Sciatic nerve (tissue), 2 donors: ENCODE data around the gene SVIL. TPM values are rescaled to one million over a fixed set of nuclear protein-coding genes. Genes with fewer than 3 reads are reported as not detected.
"Not testable (repeated sequence)": the region's sequence is repeated elsewhere in the genome, so short reads cannot be mapped to it uniquely, and the experiment has no call there.

Source experiments
- ATAC-seq: fragments of 200-7000 bp; cut with Tn5 transposase; one replicate; pipeline ENCODE4 v1.9.1; 2020; ENCODE audit warnings: mild to moderate bottlenecking, moderate library complexity
- DNase-seq: peaks from one replicate; pipeline ENCODE4 v3.0.0-alpha.2; 2020; ENCODE audit warnings: low spot score
- intact Hi-C: fragments of 100-400 bp; cut with DNase I; formaldehyde crosslinking; loops from one replicate; pipeline ENCODE4 v1.14.2; 2022
- total RNA-seq: library from RNA; stranded (reverse); fragmentation: NEBNext Ultra II Directional; extraction: Animal tissue kit (Norgen Biotek cat#: 25700); gene quantifications from one replicate; pipeline ENCODE4 v1.2.1, GENCODE V29; 2021
- donor health status: DM: no; HTN: no; CAD: no.
- donor health status: DM: no; HTN: no; CAD: no.

SVIL gene
- total RNA-seq, 1 donor from 2014 or later = 34.5 TPM

DNA sequence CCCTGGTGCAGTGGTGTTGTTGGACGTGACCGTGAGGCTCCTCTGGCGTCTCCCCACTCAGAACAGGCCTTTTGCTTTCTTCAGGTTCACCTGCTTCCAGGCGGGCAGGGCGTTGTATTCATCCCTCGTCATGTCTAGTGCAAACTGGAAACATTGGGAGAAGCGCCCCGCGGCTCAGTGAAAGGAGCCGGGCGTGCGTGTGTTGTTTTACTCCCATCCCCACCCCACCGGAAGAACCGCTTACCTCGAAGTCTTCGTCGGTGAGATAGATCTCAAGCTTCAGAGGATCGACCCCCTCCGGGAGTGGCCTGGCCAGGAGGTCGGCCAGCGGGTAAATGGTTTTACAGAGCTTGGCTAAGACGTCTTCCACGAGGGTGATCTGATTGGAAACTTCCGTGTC lies 176.6 kb downstream of the SVIL start:
- intact Hi-C loops, DNase-seq: not testable (repeated sequence)

DNA sequence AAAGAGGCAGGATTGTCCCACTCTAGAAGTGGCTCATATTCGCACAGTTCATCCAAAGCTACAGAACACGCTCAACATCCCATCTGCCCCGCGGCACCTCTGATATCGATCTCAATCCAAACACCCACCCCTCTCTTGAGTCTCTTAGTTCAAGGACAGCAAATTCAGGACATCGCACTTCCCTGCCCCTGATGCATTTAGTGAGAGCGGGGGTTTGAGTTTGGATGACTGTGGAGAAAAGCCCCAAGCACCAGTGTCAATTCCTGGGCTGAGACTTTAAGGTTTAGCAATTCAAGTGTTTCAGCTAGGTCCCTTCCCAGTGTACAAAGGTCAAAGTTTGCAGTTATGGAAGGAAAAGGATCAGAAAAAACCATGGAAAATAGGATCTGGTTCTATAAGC lies 179.7 kb downstream of the SVIL start:
- ATAC-seq (no peak), DNase-seq (no peak)
- intact Hi-C loops = no loop called here

More for the DNA sequence above, 176.6 kb downstream of the SVIL start:
- not testable (repeated sequence) for ATAC-seq

DNA sequence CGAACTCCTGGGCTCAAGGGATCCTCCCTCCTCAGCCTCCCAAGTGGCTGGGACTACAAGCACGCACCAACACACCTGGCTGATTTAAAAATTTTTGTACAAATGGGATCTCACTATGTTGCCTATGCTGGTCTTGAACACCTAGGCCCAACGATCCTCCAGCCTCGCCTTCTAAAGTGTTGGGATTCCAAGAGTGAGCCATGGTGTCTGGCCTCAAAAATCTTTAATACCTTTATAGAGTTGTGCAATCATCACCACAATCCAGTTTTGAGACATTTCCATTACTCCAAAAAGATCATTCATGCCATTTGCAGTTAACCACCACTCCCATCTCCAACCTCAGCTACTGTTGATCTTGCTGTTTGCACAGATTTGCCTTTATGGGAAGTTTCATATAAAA lies 180.5 kb downstream of the SVIL start:
- no peak for ATAC-seq
- intact Hi-C loops = no loop called here
- DNase-seq = no peak

DNA sequence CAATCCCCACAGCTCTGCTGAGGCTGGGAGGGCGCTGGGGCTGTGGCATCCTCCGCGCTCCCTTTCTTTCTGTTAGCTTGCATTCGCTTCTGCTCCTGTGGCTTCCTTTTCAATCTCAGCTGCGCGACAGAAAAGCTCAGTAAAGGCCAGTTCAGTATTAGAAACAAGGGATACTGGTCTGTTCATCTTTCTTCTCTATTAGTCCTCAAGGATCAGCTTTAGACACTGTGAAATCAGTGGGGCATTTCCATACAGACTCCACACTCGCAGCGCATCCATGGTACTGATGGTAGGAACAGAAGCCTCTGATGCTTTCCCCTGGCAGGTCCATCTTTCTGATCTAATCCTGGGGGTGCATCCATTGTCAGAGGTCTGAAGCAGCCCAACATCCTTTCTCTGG lies 182.2 kb downstream of the SVIL start:
- intact Hi-C loops = no loop called here
- no peak for DNase-seq
- ATAC-seq = no peak

DNA sequence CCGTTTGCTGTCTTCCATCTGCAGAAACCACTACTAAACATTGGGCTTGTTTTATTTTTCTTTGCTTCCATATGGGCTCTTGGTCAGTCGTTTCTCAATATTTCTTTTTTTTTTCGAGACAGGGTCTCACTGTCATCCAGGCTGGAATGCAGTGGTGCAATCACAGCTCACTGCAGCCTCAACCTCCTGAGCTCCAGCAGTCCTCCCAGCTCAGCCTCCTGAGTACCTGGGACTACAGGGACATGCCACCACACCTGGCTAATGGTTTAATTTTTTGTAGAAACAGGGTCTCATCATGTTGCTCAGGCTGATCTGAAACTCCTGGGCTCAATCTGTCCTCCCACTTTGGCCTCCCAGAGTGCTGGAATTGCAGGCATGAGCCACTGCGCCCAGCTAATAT lies 182.8 kb downstream of the SVIL start:
- DNase-seq (no peak), ATAC-seq (no peak)
- intact Hi-C loops = no loop called here

DNA sequence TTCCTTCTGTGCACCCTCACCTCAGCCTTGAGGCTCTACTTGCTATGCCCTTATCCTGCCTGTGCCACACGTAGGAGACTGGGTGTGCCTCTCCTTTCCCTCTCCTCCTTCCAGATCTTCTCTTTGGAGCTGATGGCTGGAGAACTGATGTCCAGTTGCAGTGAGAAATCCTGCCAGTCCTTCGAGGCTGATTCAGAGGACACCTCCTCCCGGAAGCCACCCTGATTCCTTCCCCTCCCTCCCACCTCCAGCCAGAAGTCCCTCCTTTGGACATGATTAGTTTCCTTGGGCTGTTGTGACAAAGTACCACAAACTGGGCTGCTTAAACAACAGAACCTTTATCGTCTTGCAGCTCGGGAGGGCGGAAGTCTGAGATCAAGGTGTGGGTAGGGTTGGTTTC lies 184.4 kb downstream of the SVIL start:
- intact Hi-C loops = no loop called here
- ATAC-seq (no peak), DNase-seq (no peak)

DNA sequence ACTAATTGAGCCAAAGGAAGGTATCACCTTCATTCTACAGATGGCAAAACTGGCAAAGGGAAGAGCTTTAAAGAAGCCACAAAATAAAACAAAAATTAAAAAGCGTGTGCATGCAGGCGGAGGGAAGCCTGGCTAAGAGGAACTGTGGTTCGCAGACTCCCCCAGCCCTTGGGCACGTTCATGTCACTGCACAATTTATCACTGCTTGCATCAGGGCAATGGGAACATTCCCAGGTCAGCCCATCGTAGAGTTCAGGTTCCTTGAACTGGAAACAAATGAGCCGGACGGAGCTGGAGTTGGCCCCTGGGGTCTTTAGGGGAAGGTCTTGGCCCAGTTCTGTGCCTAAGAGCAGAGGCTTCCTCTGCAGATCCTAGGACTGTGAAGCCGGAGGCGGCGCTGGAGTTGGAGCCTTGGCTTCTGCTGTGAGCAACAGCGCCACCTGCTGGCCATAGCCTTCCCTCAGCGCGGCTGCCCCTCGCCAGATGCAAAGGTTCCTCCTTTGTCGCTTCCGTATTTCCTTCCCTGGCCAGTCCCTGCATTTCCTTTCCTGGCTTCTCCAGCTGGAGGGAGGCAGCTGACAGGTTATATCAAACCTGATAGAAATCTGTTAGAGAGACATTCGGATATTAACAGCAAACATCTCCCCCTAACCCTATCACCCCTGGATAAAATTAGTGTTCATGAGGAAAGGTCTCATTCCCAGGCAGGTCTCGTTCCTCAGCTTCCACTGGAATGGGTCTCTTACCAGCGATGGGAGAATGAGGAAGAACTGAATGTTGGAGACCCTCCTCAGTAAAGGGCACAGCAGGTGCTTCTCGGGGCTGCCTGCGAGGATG lies 185.8 kb downstream of the SVIL start:
- peak; percentile 94 for DNase-seq
- peak; percentile 96 for ATAC-seq
- intact Hi-C loops = loop anchor here (10.0 kb wide), 1 partner anchor 54 kb away; no protein-coding TSS in a partner anchor

DNA sequence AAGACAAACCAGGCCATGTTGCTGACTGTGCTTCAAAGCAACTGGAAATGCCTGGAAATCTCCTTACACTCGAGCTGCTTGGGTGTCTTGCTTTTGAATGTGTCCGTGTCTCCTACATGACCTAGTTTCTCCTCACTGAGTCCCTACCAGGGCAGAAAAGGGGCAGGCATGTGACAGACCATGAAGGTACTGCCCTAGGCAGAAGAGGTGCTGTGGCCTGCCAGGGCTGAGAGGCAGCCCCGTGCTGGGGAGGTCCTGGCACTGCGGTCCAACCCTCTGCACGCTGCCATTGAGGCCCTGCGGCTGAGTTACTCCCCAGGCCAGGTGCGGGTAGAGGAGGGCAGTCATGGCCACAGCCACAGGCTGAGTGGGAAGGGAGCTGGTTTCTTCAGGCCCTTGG lies 186.6 kb downstream of the SVIL start:
- ATAC-seq (peak; percentile 33), DNase-seq (no peak)
- intact Hi-C loops = loop anchor here (10.0 kb wide), 1 partner anchor 53 kb away; no protein-coding TSS in a partner anchor

DNA sequence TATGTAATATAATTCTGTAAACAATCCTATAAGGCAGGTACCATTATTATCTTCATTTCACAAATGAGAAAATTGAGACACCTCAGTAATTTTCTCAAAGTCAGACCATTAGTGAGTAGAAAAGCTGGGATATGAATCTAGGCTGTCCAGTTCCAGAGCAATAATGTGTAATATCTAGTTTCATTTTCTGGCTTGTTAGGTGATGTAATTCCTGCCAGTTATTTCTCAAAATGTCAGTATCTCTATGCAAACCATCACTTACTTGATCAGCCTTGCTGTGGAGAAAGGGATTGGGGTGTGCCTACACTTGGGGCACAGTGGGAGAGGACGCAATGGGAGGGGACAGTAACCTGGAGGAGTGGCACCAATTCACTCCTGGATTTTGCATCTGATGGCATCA lies 188.4 kb downstream of the SVIL start:
- ATAC-seq (no peak), DNase-seq (no peak)
- intact Hi-C loops = loop anchor here (10.0 kb wide), 1 partner anchor 52 kb away; no protein-coding TSS in a partner anchor

DNA sequence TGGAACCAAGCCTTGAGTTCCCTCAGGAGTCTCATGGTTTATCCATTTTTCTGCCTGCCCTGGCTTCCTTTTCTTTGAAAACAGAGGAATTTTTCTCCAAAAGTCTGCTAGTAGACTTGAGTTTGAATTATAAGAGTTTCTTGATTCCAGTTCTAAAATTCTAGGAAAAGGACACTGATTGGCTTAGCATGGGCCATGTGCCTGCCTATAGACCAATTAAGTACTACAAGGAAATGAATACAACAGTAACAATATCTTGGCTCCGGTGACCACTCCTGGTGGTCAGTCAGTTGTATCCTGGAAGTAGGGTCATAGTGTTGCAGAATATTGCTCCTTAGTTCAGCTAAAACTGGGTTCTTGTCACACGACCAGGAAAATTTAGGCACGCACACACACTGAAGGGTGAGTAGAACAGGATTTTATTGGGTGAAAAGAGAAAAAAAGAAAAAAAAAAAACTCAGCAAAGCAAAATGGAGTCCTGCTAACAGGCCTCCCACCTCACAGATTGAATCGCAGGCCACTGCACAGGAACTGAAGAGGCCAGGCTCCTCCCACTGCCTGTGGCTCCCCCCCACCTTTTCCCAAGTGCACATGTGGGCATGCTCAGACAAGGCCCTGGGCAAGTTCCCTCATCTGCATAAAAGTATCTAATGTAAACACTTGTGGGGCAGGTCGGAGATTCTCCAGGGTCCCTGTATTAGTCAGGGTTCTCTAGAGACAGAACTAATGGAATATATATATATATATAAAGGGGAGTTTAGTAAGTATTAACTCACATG lies 190.8 kb downstream of the SVIL start:
- DNase-seq (no peak), ATAC-seq (no peak)
- intact Hi-C loops = loop anchor here (10.0 kb wide), 1 partner anchor 49 kb away; no protein-coding TSS in a partner anchor

DNA sequence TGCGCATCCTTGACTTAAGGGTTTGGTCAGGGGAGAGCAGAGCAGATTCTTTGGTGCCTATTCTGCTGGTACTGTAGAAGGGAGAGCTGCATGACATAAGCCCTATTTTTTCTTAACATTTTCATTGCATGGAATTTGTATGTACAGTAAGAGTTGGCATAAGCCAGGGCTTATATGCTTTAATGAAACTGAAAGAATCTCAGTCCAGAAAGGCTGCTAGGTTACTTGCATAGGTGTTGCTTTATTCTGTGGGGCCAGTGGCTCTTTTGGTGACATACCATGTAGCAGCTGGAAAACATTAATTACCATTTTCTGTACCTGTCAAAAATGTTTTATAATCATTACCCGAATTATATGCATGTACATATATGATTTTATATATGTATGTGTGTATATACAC lies 193.8 kb downstream of the SVIL start:
- DNase-seq (no peak), ATAC-seq (no peak)
- intact Hi-C loops = loop anchor here (10.0 kb wide), 1 partner anchor 46 kb away; no protein-coding TSS in a partner anchor

DNA sequence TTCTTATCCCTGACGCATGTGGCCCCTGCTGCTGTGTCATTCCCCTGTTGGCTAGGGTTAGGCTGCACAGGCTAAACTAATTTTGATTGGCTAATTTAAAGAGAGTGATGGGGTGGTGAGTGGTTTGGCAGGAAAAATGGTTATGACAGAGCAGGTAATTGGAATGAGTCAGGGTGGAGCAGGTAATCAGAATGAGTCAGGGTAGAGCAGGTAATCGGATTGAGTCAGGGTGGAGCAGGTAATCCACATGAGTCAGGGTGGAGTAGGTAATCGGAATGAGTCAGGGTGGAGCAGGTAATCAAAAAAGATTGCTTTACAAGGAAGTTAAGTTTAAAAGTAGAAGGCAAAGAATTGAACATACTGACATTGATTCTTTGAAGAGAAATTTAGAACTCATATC lies 195.8 kb downstream of the SVIL start:
- DNase-seq, ATAC-seq, intact Hi-C loops: not testable (repeated sequence)

DNA sequence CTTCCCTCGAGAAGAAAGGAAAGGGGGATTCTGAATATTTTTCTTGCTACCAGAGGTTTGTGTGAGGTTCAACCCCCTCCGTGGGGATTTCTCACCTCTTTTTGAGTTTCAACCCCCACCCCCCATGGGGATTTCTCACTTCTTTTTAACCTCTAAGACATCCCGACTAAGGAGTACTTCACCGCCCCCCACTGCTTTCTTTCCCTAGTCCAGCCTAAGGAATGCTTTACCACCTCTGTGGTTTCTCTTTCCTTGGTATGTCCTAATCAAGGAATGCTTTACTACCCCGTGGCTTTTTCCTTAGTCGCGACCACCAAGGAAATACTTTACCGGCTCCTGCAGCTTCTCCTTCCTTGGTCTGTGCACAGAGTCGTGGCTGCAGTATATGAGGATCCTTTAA lies 196.5 kb downstream of the SVIL start:
- DNase-seq (no peak), ATAC-seq (no peak)
- intact Hi-C loops = no loop called here

DNA sequence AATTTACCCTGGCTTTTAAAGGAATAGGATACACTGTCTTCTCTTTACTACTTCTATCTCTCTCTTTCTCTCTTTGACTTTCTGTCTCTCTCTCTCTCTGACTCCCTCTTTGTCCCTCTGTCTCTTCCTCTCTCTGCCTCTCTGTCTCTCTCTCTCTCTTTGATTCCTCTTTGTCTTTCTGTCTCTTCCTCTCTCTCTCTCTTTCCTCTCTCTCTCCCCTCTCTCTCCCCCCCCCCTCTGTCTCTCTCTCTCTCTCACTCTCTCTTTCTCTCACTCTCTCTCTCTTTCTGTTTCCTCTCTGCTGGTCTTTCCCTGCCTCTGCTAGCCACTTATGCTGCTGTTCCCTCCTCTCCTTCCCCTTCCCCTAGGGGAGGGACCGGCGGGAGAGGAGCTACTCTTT lies 196.9 kb downstream of the SVIL start:
- intact Hi-C loops = no loop called here
- no peak for ATAC-seq
- DNase-seq = no peak

DNA sequence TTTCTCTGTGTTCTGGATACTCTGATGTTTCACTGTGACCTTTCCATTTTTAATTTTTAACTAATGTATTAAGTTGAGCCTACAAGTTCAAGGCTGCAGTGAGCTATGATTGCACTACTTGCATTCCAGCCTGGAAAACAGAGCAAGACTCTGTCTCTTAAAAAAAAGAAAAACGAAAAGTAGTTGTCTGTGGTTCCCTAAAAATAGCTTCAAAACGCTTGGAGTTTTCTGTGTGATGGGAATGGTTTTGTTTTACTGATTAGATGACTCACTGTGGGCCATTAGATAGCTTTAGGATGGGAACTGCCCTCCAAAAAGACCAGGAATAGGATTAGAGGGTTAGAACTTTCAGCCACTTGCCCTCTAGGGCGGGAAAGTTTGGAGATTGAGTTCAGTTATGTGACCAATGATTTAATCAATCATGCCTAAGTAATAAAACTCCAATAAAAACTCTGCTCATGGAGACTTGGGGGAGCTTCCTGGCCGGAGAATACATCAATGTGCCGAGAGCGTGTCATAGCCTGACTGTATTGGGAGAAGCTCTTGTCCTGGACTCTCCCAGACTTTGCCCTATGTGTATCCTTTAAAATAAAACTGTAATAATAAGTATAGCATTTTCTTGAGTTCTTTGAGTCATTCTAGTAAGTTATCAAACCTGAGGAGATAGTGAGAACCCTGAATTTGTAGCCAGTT lies 198.8 kb downstream of the SVIL start:
- ATAC-seq = no peak
- intact Hi-C loops = no loop called here
- DNase-seq = no peak

DNA sequence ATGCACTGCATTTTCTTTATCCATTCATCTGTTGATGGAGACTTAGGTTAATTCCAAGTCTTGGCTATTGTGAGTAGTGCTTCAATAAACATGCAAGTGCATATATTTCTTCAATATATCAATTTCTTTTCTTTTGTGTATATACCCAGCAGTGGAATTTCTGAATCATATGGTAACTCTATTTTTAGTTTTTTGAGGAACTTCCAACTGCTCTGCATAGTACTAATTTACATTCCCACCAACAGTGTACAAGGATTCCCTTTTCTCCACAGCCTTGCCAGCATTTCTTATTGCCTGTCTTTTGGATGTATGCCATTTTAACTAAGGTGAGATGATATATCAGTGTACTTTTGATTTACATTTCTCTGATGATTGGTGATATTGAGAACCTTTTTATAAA lies 200.7 kb downstream of the SVIL start:
- intact Hi-C loops = no loop called here

DNA sequence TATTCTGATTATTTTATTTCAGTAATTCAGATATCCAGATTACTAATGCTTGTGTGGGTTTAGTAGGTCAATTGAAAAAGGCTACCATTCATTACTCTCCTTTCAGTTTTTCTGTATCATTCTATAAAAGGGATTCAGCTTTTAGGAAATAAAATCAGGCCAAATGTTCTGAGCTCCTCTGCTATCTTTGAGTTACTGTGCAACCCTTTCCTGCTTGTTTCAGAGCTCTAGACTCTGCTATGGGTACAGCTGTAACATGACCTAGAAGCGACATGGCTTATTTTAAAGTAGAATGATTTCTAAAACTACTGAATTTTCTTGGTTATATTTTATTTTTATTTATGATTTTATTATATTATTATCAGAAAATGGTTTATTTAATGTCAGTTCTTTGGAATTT lies 203.1 kb downstream of the SVIL start:
- ATAC-seq = no peak
- no peak for DNase-seq

More for the DNA sequence above, 200.7 kb downstream of the SVIL start:
- DNase-seq = no peak
- no peak for ATAC-seq

DNA sequence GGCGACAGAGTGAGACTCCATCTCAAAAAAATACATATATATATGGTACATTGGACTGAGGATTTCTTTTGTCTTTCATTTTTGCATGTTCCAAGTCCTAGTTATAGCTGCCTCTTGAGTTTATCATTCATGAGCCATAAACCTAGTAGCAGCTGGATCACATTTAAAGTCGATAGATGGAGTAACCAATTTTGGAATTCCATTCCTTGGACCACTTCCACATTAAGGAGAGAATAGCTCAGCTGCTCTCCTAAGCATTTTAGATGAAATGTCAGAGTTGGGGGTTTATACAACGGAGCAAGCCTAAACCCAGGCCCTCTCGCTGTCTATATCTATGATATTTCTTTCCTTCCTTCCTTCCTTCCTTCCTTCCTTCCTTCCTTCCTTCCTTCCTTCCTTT lies 204.7 kb downstream of the SVIL start:
- intact Hi-C loops = no loop called here
- no peak for DNase-seq

More for the DNA sequence above, 203.1 kb downstream of the SVIL start:
- intact Hi-C loops = no loop called here

DNA sequence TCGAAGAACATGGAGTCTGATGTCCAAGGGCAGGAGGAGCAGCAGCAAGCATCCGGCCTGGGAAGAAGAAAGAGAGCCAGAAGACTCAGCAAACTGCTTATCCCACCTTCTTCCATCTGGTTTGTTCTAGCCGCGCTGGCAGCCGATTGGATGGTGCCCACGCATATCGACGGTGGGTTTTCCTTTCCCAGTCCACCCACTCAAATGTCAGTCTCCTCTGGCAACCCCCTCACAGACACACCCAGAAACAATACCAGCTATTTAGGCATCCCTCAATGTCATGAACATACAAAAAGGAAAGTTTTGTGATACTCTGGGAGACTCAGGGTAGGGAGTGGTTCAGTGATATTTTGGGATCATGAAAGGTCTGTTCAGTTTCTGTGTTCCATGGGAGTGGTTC lies 206.3 kb downstream of the SVIL start:
- no peak for ATAC-seq
- DNase-seq = no peak
- intact Hi-C loops = no loop called here

More for the DNA sequence above, 204.7 kb downstream of the SVIL start:
- ATAC-seq = no peak
